Esophagus muscularis mucosa (tissue), 4 donors: ENCODE results near the gene DGKG. TPM values are rescaled to one million over a fixed set of nuclear protein-coding genes. Genes with fewer than 3 reads are reported as not detected.

ENCODE experiments used
- DNase-seq: peaks from one replicate; pipeline ENCODE4 v3.0.0-alpha.2; 2017; ENCODE audit errors: extremely low spot score
- H3K27ac ChIP-seq, 4 donors: fragments of 200-600 bp; sonication (generic); replicated peaks in 1 of 4; 1 replicate in 3 of 4; 2 replicates in 1 of 4; pipeline ENCODE4 v1.5.1; 2016 to 2019; ENCODE audit warnings: mild to moderate bottlenecking in 1 of 4
- H3K27me3 ChIP-seq, 4 donors: fragments of 200-600 bp; sonication (generic); one replicate each; pipeline versions ENCODE4 v1.5.1 to v1.6.0; 2016 to 2019
- H3K36me3 ChIP-seq, 4 donors: fragments of 200-600 bp; sonication (generic); one replicate each; pipeline ENCODE4 v1.5.1; 2016 to 2019
- H3K4me1 ChIP-seq, 4 donors: fragments of 200-600 bp; sonication (generic); one replicate each; pipeline ENCODE4 v1.5.1; 2016 to 2019
- H3K4me3 ChIP-seq, 4 donors: fragments of 200-600 bp; sonication (generic); 1 replicate in 2 of 4; 2 replicates in 2 of 4; pipeline ENCODE4 v1.5.1; 2016 to 2019; ENCODE audit warnings: mild to moderate bottlenecking in 4 of 4, moderate library complexity in 1 of 4
- H3K9me3 ChIP-seq, 4 donors: fragments of 200-600 bp; sonication (generic); 1 replicate in 3 of 4; 2 replicates in 1 of 4; pipeline ENCODE4 v1.5.1; 2016 to 2019
- CTCF ChIP-seq, 3 experiments: fragments of 200-600 bp in 2 of 3; fragments of 450-650 bp in 1 of 3; sonication (generic) in 2 of 3; IDR thresholded peaks; one replicate each; pipeline ENCODE4 v1.5.1; 2017 to 2019; ENCODE audit warnings: antibody characterized with exemption in 3 of 3, mild to moderate bottlenecking in 2 of 3, moderate library complexity in 1 of 3
- EP300 ChIP-seq: sonication (generic); formaldehyde crosslinking; IDR thresholded peaks from one replicate; pipeline ENCODE4 v1.6.1; 2017; ENCODE audit warnings: antibody characterized with exemption
- POLR2A ChIP-seq: fragments of 450-650 bp; IDR thresholded peaks from one replicate; pipeline ENCODE4 v1.6.1; 2017; ENCODE audit warnings: antibody characterized with exemption, moderate library complexity, mild to moderate bottlenecking, low read depth
- POLR2AphosphoS5 ChIP-seq, 2 donors: sonication (generic); formaldehyde crosslinking; IDR thresholded peaks; one replicate each; pipeline ENCODE4 v1.6.1; 2017; ENCODE audit warnings: antibody characterized with exemption in 2 of 2
- whole genome bisulfite sequencing: methylation state at CpG from one replicate; pipeline ENCODE4 v1.1.5; 2018; 5-methylcytosine and 5-hydroxymethylcytosine counted together
- intact Hi-C: fragments of 100-400 bp; cut with DNase I; formaldehyde crosslinking; loops from one replicate; pipeline ENCODE4 v1.15.1; 2023
- total RNA-seq, 4 donors: library from RNA; depleted of rRNA; stranded (reverse); fragments of >200 nt; gene quantifications; one replicate each; pipeline versions ENCODE4 v1.1.0 to v1.2.1, GENCODE V29; 2016

DGKG gene
- total RNA-seq, 4 donors from 2014 or later = 75.0 to 169 (median 104) TPM

- intact Hi-C loops = no loop called here
- DNase-seq = no peak
- Histone ChIP-seq H3K36me3 (no peaks in the 10 kb centered on the region), H3K9me3 (no peaks in the 10 kb centered on the region), H3K4me1 (peaks cover 0 to 5% (median 0%) of the 10 kb centered on the region in 4 donors), H3K27me3 (no peaks in the 10 kb centered on the region), H3K4me3 (no peak overlapping the region), H3K27ac (no peak overlapping the region)
- no peak for TF ChIP-seq CTCF (IDR thresholded peaks at IDR 0.05)
- TF ChIP-seq POLR2AphosphoS5 (IDR thresholded peaks at IDR 0.05) = no peak
- no peak for TF ChIP-seq EP300
- no peak for TF ChIP-seq POLR2A
Measured at GRCh38 chr3:186142393-186142932, 219.6 kb downstream of the DGKG start.

DNA sequence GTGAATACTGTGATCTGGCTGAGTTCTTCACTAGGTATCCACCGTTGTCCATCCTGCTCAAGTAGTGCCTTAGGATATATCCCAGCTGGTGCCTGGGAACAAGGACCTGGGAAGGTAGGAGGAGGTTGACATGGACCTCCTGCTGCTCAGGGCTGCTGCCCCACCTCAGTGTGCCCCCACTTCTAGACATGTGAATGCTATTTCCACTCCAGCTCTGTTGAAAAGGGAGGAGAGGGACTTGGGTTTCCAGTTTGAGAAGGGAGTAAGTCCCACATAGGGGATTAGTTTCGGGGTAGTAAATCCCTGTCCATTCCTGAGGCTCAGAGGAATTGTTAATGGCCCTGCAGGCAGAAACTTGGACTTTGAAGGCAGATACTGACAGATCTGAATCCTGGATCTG lies 220.2 kb downstream of the DGKG start:
- 37% methylated on average over 2 of the region's 2 CpGs for WGBS
- DNase-seq = no peak
- H3K36me3 ChIP-seq = no peaks in the 10 kb centered on the region

GRCh38 chr3:186138272-186138981 lies 223.6 kb downstream of the DGKG start:
- H3K27me3 ChIP-seq = no peaks in the 10 kb centered on the region
- 79% methylated on average over 12 of the region's 12 CpGs for WGBS
- peaks cover 0 to 5% (median 0%) of the 10 kb centered on the region in 4 donors for H3K4me1 ChIP-seq
- H3K27ac ChIP-seq = no peak overlapping the region
- H3K36me3 ChIP-seq = no peaks in the 10 kb centered on the region
- DNase-seq = no peak
- no peaks in the 10 kb centered on the region for H3K9me3 ChIP-seq
- no peak for TF ChIP-seq POLR2AphosphoS5 (IDR thresholded peaks at IDR 0.05)
- TF ChIP-seq CTCF (IDR thresholded peaks at IDR 0.05) = no peak
- intact Hi-C loops = no loop called here
- H3K4me3 ChIP-seq = no peak overlapping the region

More for the DNA sequence above, 220.2 kb downstream of the DGKG start:
- H3K9me3 ChIP-seq = no peaks in the 10 kb centered on the region
- H3K4me3 ChIP-seq = no peak overlapping the region
- intact Hi-C loops = no loop called here
- no peak for TF ChIP-seq EP300
- no peak for TF ChIP-seq POLR2A
- TF ChIP-seq POLR2AphosphoS5 (IDR thresholded peaks at IDR 0.05) = peak in 1 of 2 donors; percentile 23
- H3K27me3 ChIP-seq = no peaks in the 10 kb centered on the region
- H3K27ac ChIP-seq = no peak overlapping the region
- H3K4me1 ChIP-seq = peaks cover 0 to 5% (median 0%) of the 10 kb centered on the region in 4 donors

- no peaks in the 10 kb centered on the region for H3K36me3 ChIP-seq
- no peak overlapping the region for H3K27ac ChIP-seq
- no peak for DNase-seq
- no peaks in the 10 kb centered on the region for H3K27me3 ChIP-seq
- no peaks in the 10 kb centered on the region for H3K4me1 ChIP-seq
- WGBS = 90% methylated on average over 15 of the region's 15 CpGs
- intact Hi-C loops = no loop called here
- no peaks in the 10 kb centered on the region for H3K9me3 ChIP-seq
- no peak for TF ChIP-seq POLR2AphosphoS5 (IDR thresholded peaks at IDR 0.05)
- TF ChIP-seq POLR2A = no peak
- no peak for TF ChIP-seq CTCF (IDR thresholded peaks at IDR 0.05)
- no peak for TF ChIP-seq EP300
- H3K4me3 ChIP-seq = no peak overlapping the region
Measured at GRCh38 chr3:186137051-186137685, 224.9 kb downstream of the DGKG start.

DNA sequence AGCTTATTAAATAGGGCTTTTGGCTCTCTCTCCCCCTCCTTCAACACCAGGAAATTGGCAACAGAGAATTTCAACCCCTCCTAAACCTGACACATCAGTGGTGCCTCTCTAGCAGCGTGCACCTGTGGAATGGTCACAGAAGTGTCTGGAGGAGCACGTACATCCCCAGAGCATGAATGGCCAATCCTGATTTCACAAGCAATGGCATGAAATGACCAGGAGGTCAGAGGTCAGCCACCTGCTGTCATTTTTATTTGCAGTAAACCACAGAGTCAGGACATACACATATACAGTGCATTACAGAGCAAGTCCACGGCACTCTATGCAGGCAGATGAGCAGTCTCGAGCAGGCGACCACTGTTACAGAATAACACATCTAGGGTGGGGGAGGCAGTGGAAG lies 228.1 kb downstream of the DGKG start:
- 83% methylated on average over 2 of the region's 5 CpGs for WGBS
- no peaks in the 10 kb centered on the region for H3K9me3 ChIP-seq
- intact Hi-C loops = no loop called here
- no peaks in the 10 kb centered on the region for H3K36me3 ChIP-seq
- TF ChIP-seq CTCF (IDR thresholded peaks at IDR 0.05) = no peak
- TF ChIP-seq POLR2AphosphoS5 (IDR thresholded peaks at IDR 0.05) = no peak
- TF ChIP-seq POLR2A = no peak
- TF ChIP-seq EP300 = no peak
- no peaks in the 10 kb centered on the region for H3K27me3 ChIP-seq
- no peak overlapping the region for H3K4me3 ChIP-seq
- no peak for DNase-seq
- no peak overlapping the region for H3K27ac ChIP-seq
- H3K4me1 ChIP-seq = no peaks in the 10 kb centered on the region
